MV-4-11 (cell line): ENCODE measurements around the gene RYR2.

Experiments used
- DNase-seq: peaks from one replicate; lab custom pipeline; 2025; lab: John Stamatoyannopoulos, UW

Gene RYR2

GRCh38 chr1:237201155-237201554 lies 159.2 kb downstream of the RYR2 start:
- DNase-seq = no peak

- DNase-seq = no peak
These were observed 162.9 kb downstream of the RYR2 start for GRCh38 chr1:237204841-237205240.

- no peak for DNase-seq
These were observed 163.5 kb downstream of the RYR2 start for GRCh38 chr1:237205400-237206064.

GRCh38 chr1:237206065-237206414 lies 164.1 kb downstream of the RYR2 start:
- no peak for DNase-seq

GRCh38 chr1:237211031-237211430 lies 169.0 kb downstream of the RYR2 start:
- no peak for DNase-seq

GRCh38 chr1:237211540-237211939 lies 169.6 kb downstream of the RYR2 start:
- DNase-seq = no peak

GRCh38 chr1:237219751-237220642 lies 178.0 kb downstream of the RYR2 start:
- DNase-seq = no peak

- no peak for DNase-seq
These were observed 181.4 kb downstream of the RYR2 start for GRCh38 chr1:237223419-237223818.

- no peak for DNase-seq
These were observed 184.4 kb downstream of the RYR2 start for GRCh38 chr1:237226177-237226944.

- DNase-seq = no peak
These were observed 185.5 kb downstream of the RYR2 start for GRCh38 chr1:237227476-237227875.

GRCh38 chr1:237228421-237228820 lies 186.4 kb downstream of the RYR2 start:
- DNase-seq = no peak

GRCh38 chr1:237229333-237229732 lies 187.3 kb downstream of the RYR2 start:
- no peak for DNase-seq

- DNase-seq = no peak
These were observed 190.5 kb downstream of the RYR2 start for GRCh38 chr1:237232501-237232900.

- no peak for DNase-seq
These were observed 193.1 kb downstream of the RYR2 start for GRCh38 chr1:237235091-237235490.

- no peak for DNase-seq
These were observed 195.7 kb downstream of the RYR2 start for GRCh38 chr1:237237721-237238120.

GRCh38 chr1:237239248-237239647 lies 197.3 kb downstream of the RYR2 start:
- DNase-seq = no peak

- DNase-seq = no peak
These were observed 199.1 kb downstream of the RYR2 start for GRCh38 chr1:237241038-237241437.

- no peak for DNase-seq
These were observed 202.8 kb downstream of the RYR2 start for GRCh38 chr1:237244778-237245177.

- DNase-seq = no peak
These were observed 205.5 kb downstream of the RYR2 start for GRCh38 chr1:237247442-237247841.

GRCh38 chr1:237249120-237249519 lies 207.1 kb downstream of the RYR2 start:
- DNase-seq = no peak

GRCh38 chr1:237250055-237250454 lies 208.1 kb downstream of the RYR2 start:
- no peak for DNase-seq

GRCh38 chr1:237255071-237255470 lies 213.1 kb downstream of the RYR2 start:
- no peak for DNase-seq

- DNase-seq = no peak
These were observed 216.9 kb downstream of the RYR2 start for GRCh38 chr1:237258871-237259270.
